GM18873 (cell line): ENCODE data around the gene ETS1.

ENCODE experiments used
- ATAC-seq: cut with Tn5 transposase; IDR thresholded peaks from one replicate; pipeline ENCODE4 v1.9.1; 2021; ENCODE audit warnings: mild to moderate bottlenecking, moderate library complexity, moderate number of reproducible peaks; ENCODE audit not compliant: unreplicated experiment, low FRiP score

ETS1 gene

DNA sequence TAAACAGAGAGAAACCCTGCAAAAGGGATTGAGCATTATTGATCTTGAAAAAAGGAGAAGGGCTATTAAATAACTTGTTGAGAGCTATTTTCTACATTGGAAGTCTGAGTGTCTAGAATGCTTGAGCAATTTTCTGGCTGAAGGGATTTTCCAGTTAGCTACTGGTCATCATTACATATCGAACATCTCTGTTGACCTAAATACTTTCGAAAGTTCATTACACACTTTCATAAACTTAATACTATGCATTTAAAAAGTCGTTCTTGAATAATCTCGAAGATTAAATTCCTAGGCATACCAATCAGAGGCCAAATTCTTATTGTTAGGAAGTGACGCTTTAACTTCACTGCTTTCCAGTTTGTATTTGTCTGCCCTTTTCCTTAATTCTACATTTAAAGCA lies 13.7 kb downstream of the ETS1 start:
- no peak for ATAC-seq

DNA sequence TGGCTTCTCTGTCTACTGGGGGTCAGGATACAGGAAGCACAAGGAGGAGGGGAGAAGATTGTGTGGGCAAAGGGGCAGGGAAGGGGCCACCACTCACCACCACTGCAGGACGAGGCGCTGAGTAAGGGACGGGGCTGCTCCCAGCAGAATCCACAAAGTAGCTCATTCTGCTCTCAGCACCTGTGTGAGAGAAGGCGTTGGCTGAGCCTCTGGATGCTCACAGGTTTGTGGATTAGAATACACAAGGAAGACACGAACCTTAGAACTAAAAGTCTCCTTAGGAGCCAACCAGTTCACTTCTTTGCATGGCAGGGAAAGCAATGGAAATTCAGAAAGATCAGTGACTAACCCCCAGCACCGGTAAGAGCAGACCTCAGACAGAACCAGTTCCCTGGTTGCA lies 14.4 kb downstream of the ETS1 start:
- no peak for ATAC-seq

DNA sequence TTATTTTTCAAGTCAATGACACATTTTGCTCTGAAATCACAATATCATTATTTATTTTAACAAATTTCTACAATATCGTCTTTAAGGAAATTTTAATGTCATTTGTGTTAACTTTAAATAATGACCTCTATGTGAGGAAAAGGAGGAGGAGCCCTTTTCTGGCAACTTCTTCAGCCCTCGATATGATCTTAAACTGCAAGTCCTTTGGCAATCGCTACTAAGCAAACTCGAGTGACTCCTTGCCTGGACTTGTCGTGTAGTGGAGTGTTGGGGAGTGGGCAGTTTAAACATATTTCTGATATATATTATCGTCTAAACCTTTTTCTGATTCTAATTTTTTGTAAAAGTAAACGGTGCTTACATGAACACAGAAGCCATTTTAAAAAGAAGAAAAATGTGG lies 16.7 kb downstream of the ETS1 start:
- no peak for ATAC-seq

DNA sequence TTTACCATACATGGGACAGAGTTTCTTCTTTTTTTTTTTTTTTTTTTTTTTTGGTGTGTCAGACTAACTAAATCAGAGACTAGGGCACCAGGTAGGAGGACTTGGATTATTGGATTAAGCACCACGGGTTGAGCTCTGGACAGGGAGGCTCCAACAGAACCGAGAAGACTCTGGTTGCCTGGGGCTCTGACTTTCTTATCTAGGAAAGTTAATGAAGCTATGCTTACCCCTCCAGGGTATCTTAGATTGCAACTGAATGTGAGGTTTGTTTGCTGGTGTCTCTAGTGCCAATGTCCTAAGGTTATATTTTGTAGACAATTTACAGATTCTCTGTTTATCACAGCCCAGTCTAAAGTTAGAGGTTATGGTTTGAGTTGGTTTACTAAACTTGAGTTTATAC lies 18.1 kb downstream of the ETS1 start:
- ATAC-seq: no peak

DNA sequence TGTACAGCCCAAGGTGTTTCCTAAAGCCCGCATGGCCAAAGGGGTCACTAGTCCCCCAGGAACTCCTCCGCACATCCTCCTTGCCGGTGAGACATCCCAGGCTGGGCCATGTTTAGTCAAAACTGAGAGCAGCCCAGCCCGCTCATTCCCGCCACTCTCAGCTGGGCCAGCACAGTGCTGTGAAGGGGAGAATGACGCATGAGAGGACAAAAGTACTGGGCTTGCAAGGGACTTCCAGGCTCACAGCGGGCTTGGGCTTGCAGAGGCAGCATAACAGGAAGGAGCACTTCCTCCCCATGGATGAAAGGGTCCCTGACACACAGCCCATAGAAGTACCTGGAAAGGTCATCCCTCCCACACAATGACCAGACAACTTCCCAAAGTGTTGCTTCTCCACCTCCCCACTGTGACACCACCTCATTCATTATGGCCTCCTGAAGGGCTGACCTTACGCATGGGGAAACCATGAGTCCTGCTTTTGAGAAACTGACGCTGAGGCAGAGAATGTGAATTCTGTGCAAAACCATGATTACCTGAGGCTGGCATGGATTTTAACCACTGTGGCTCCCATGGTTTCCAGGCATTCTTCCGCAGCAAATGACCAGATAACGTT lies 19.1 kb downstream of the ETS1 start:
- ATAC-seq: no peak

DNA sequence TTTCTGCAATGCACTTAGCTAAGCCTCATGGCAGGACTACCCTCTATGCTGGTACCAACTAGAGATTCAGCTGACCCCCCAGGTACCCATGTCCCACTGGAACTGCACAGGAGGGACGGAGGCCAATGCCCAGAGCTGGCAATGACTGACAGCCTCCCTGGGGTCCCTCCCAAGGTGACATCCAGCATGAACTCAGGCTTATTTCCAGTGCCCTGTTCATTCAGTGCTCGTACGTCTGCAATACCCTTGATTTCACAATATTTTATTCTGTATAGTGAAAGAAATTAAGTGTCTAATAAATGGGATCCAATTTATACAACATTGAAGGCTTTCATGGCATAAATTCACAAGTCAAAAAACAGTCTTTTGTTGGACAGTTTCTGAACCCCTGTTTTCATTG lies 20.2 kb downstream of the ETS1 start:
- ATAC-seq: no peak

DNA sequence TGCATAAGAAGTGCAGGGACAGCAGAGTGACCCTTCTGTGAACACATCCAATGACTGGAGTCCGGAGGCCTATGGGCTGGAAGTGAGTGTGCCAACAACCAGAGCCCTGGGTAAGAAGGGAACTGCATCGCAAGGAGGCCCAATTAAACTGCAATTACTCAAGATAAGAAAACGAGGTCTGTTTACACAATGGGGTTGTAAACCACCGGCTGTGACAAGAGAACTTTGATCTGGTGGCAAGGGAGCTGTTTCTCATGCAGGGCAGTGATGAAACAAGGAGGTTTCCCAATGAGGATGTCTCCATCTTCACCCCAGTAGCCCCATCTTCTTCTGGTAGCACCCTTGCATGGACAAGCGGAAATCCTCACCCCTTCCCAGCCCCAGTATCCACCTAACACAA lies 21.5 kb downstream of the ETS1 start:
- ATAC-seq: no peak

DNA sequence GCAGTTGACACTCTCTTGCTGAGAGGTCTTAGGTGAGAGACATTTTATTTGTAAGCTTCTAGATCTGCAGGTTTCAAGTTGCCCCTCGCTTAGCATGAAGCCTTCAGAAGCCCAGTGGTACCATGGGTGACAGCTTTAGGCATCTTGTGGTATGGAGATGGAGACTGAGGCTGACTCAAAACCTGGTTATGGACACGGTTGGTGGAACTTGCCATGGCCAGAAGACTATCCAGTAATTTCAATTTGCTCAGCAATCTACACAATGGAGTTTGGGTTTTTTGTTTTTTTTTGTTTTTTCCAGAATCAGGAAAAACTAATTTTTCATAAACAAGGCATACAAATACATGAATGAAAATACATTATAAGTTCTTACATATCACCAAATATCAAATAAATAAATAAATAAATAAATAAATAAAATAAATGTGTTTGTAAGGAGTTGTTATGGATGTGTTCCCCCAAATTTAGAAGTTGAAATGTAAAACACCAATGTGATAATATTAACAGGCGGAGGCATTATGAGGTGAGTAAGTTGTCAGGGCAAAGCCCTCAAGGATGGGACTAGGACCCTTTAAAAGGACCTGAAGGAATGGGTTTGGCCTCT lies 22.6 kb downstream of the ETS1 start:
- no peak for ATAC-seq

DNA sequence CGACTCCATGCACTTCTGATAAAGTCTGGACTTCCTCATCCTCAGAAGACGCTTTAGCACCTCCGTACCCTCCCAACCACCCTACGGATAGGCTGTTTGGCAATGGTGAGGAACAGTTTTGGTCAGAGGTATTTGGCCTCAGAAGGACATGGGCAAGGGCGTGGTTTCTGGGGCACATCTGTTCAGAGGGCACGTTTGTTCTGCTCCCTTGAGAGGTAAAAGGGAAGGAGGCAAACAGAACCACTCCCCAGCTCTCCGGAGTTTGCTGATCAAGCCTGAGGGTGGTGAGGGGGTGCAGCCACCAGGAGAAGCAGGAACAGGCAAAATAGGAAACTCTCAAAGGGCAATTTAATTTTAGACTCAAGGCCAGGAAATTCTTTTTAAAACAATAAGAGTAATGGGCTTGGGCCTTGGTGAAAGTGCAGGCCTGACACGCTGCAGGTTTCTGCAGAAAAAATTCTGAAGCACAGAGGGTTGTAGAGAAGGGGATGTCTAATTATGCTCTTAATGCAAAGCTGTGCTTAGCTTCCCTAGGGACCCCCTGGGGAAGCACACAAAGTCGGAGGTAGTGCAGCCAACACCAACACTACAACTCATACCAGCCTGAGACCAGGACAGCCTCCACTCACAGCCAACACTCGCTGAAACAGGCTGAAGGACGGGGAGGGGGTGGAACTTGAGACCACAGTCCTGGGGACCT lies 23.3 kb downstream of the ETS1 start:
- no peak for ATAC-seq

DNA sequence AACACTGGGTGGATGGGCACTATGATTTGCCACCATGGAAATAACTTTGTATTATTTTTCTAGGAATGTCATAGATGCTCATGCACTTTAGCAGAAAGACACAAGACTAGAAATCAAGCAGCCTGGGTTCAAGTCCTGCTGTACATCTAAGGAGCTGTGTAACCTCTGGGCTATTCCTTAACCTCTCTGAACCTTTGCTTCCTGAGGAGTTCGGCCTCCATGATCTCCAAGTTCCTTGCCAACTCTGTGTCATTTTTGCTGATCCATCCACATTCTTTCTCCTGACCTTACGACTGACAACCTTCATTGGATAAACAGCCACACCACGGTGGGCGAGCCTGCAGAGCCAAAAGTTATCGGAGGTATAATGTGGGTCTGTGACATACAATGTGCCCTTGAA lies 24.1 kb downstream of the ETS1 start:
- ATAC-seq: no peak

DNA sequence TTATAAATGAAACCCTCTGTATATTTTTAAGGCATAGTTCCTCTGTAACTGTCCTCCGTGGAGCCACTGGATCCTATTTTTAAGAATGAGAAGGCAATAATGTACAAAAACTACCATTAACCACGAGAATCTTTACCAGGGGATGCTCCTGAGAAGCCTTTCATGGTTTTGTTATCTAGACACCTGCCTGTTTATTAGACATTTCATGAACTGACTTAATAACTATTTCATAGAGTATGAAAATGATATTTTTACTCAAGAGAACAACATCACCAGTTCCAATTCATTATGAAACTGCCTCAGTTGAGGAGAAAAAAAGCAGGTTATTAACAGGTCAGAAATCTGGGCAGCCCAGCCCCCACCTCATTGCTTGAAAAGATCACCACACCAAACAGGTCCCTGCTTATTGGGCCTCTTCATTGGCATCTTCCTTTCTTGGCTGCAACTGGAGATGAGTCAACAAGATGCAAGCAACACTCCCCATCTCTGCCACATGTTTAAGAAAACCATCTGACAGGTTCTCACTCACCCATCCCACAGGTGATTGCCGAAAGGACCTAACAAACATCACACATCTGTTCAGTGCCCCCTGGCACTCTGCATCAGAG lies 27.8 kb downstream of the ETS1 start:
- no peak for ATAC-seq

DNA sequence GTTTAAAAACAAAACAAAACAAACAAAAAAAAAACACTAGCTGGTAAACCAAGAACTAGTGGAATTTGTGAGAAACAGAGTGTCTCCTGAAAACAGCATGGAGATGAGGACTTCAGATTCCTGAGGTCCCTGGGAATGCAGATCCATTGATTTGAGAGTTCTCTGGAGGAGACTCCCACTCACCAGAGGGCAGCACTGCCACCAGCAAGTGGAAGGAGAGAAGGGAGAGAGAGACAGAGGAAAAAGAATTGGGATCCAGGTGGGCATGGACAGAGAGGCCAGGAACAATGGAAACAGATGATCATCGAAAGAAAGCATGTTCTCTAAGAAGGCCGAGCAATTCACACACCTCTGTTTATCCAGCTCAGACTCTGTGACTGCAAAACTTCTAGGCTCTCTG lies 31.8 kb downstream of the ETS1 start:
- no peak for ATAC-seq

DNA sequence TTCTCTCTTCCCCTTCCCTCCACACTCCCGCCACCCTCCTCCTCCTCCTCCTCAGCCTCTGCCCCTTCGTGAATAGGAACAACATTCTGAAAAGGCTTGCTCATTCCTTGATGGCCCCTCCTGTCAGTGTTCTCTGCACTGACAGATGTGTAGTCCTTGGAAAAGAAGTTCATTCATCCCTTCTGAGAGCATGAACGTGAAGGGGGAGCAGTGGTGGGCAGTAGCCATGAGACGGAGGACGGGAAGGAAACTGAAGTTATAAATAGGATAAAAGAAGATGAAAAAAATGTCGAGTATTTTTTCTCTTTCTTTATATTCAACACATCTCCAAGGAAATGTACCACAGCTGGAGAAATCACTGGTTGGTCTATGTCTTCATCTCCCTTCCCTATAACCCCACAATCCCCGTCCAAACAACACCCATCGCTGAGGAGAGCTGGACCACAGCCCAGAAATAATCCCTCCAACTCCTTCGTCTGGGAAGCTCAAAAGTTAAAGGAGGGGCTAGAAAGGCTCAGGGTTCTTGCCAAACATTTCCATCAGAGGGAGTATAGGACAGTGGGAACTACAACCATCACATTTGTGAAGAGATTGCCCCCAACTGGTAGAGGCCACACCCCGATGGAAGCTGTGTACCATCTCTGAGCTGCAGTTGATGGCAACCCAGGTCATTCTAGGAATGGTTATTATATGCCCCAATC lies 33.5 kb downstream of the ETS1 start:
- no peak for ATAC-seq

DNA sequence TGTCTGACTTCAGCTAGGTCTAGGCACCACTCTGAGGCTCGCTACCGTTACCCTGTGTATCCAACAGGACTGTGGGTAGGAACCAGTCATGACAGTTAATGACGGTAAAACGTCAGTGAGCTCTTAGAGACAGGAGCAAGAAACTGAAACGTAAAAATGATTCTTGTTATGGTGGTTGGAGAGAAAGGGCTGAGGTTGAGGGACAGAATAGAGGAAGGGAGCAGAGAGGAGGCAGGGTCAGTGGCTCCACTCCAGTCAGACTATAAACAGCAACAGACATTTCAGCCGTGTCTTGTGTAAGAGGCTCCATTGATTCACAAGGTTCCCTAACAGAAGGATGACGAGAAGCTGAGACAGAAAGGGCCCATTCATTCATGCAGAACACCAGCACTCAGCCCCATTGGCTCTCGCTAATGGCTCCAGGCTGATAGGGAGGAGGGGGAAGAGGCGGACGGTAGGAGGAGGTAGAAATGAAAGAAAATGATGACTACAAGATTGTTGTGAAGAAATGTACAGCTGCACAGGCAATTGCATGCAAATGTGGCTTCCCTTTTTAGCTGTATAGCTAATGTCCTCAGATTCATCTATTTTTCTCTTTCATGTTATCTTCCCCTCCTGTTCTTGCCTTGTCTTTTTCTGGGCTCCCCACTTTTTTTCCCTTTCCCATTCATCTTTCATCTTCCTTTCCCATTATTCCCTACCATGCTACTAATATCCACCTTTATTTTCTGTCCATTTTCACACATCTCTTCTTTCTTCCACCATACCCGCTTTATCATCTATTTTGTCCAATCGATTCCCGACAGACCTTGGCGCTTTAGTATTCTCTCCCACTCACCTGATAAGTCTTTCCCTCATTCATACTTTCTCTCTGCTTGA lies 34.3 kb downstream of the ETS1 start:
- peak; percentile 50 for ATAC-seq

DNA sequence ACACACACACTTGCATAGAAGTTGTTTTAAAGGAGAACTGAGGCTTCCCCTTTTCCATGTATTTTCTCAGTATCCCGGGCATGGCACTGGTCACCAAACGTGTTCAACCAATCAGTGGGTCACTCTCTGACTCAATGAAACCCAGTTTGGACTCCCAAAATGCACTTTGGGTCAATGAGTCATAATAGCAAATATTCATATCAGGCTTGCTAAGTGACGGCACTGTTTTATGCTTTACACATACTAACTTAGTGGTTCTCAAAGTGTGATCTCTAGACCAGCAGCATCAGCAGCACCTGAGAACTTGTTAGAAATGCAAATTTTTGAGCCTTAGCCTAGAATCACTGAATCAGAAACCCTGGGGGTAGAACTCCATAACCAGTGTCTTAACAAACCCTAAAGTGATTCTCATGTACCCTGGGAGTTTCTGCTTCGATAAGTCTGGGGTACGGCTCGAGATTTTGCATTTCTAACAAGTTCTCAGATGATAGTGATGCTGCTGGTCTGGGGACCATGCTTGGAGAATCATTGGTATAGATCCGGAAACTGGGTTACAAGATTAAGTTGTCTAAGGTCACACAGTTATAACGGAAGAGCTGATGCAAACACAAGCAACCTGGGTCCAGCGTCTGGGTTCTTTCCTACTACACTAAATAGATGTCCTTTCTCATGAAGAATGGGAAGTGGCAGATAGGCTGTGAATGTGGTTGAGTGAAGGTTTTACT lies 35.6 kb downstream of the ETS1 start:
- peak; percentile 67 for ATAC-seq

DNA sequence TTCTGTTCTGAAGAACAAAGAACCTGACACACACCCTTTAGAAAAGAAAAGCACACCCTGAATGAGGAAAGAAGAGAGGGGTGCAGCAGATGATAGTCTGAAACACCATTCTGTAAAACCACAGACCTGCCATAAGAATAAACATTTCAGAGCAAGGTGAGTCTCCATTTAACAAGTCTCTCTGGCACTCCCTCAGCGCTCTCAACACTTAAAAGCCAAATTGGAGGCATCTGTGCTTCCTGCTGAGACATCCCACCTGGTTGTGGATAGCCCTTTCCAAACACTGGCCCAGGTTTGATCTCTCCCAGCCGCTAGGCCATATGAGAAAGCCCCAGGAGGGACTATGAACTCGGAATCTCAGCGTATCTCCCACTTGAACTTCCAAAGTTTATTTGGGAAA lies 36.3 kb downstream of the ETS1 start:
- ATAC-seq: no peak

DNA sequence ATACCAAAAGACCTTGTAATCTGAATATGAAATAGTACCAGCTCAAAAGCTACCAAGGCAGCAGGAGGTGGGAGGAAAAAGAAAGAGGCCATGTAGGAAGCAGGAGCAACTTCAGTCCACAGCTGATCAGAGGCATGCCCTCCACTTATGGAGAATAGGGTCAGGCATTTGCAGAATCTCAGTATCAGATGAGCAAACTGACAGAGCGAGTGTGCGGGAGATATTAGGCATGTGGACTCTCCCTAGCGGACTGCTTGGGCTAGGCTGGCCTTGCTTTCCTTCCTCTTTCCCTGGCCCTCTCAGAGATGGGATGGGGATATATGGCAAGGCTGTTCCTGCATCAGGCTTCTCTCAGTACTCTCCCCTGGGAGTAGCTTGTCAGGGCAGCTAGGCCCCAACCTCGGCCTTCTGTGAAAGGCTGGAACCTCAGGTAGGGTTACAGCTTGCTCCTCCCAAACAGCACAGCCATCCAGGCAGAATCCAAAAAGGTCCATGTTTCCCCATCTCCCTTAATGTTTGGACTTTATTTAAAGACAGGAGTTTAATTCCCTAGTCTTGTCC lies 37.0 kb downstream of the ETS1 start:
- no peak for ATAC-seq

DNA sequence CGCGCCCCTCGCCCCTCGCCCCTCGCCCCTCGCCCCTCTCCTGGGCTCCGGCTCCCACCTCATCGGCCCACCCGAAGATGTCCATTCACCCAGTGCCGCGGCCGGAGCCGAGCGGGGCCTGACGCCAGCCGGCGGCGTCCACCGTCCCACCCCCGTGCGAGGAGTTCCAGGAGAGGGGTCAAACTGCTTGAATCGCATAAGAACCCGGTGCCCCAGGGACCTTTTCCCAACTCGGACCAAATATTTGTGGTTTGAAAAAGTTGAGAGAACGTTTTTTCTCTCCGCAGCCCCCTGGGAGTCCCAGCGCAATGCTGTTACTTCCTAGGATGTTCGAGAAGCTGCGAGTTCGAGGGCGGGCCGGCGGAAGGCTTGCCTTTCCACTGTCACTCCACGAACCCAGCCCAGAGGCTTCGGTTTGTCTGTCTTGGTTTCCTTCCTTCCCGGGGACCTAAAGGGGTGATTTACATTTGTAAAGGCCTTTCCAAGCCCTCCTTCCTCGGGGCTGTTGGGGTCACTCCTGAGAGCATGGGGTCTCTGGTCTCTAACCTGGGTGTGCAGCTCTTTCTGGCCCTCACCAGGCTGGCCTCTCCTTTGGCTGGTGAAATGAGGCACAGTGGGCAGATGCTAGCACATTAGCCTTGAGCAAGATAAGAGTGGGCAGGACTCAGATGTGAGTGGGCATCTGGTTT lies 38.0 kb downstream of the ETS1 start:
- ATAC-seq: no peak
